HG02678 (cell line): ENCODE results near the gene WDR26.
"Not testable (repeated sequence)": the region's sequence is repeated elsewhere in the genome, so short reads cannot be mapped to it uniquely, and the experiment has no call there.

Experiments
- ATAC-seq: cut with Tn5 transposase; IDR thresholded peaks from one replicate; pipeline ENCODE4 v1.9.1; 2021; ENCODE audit warnings: mild to moderate bottlenecking, moderate library complexity; ENCODE audit not compliant: unreplicated experiment

WDR26 gene

GRCh38 chr1:224353975-224354925 is 80.3 kb downstream of the WDR26 start:
- no peak for ATAC-seq

DNA sequence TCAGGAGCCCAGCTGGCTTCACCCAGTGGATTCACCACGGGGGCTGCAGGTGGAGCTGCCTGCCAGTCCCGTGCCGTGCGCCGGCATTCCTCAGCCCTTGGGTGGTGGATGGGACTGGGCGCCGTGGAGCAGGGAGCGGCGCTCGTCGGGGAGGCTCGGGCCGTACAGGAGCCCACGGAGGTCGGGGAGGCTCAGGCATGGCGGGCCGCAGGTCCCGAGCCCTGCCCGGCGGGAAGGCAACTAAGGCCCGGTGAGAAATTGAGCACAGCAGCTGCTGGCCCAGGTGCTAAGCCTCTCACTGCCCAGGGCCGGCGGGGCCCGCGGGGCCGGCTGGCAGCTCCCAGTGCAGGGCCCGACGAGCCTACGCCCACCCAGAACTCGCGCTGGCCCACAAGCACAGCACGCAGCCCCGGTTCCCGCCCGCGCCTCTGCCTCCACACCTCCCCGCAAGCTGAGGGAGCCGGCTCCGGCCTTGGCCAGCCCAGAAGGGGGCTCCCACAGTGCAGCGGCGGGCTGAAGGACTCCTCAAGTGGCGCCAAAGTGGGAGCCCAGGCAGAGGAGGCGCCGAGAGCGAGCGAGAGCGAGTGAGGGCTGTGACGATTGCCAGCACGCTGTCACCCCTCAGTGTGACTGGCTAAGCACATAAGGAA is 82.0 kb downstream of the WDR26 start:
- not testable (repeated sequence) for ATAC-seq

GRCh38 chr1:224349716-224350115 is 84.9 kb downstream of the WDR26 start:
- ATAC-seq = not testable (repeated sequence)

GRCh38 chr1:224348137-224348536 is 86.5 kb downstream of the WDR26 start:
- ATAC-seq = no peak

DNA sequence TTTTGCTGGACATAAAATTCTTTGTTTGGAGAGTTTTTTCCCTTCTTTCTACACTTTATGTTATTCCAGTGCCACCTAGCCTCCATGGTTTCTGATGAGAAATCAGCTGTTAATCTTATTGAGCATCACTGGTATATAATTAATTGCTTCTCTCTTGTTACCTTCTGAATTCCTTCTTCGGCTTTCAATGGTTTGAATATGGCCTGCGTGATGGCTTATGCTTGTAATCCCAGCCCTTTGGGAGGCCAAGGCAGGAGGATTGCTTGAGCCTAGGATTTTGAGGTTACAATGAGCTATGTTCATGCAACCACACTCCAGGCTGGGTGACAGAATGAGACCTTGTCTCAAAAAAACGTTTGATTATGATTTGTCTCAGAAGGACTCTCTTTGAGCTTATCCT is 90.9 kb downstream of the WDR26 start:
- no peak for ATAC-seq

DNA sequence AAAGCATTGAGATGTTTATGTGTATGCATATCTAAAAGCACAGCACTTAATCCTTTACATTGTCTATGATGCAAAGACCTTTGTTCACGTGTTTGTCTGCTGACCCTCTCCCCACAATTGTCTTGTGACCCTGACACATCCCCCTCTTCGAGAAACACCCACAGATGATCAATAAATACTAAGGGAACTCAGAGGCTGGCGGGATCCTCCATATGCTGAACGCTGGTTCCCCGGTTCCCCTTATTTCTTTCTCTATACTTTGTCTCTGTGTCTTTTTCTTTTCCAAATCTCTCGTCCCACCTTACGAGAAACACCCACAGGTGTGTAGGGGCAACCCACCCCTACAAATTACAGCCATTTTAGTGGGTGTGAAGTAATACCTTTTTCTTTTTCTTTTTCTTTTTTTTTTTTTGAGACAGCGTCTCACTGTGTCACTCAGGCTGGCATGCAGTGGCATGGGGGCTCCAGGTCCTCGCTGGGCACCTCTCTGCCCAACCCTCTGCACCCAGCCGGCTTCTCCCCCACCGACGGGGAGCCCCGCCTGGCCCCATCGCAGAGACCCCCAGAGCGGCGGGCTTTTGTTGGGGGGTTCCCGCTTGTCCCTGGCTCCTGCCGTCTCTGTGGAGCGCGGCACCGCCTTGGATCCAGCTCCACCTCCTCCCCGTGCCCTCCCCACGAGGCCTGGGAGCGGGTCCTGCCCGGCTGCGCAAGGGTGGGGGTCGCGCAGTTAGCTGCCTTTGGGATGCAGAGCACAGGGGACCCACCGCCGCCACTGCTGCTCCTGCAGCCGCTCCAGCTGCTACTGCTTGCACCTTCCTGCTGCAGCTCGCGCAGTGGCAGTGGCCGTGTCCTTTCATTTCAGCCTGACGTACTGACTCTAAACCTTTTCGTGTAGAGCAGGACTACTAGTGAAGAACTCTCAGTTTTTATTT is 93.9 kb downstream of the WDR26 start:
- peak; percentile 95 for ATAC-seq

- ATAC-seq = no peak
These were observed 95.1 kb downstream of the WDR26 start for GRCh38 chr1:224339442-224340033.

- no peak for ATAC-seq
These were observed 96.3 kb downstream of the WDR26 start for GRCh38 chr1:224338150-224338838.
